Left lobe of liver (tissue), 2 donors: ENCODE data around the gene NEUROD1. TPM values are rescaled to one million over a fixed set of nuclear protein-coding genes. Genes with fewer than 3 reads are reported as not detected.
"Not testable (repeated sequence)": the region's sequence is repeated elsewhere in the genome, so short reads cannot be mapped to it uniquely, and the experiment has no call there.

Experiments used
- ATAC-seq: fragments of 200-7000 bp; cut with Tn5 transposase; one replicate; pipeline ENCODE4 v1.9.1; 2020; ENCODE audit warnings: mild to moderate bottlenecking, moderate library complexity
- DNase-seq: peaks from one replicate; pipeline ENCODE4 v3.0.0-alpha.2; 2020; ENCODE audit warnings: low spot score
- total RNA-seq: library from RNA; stranded (reverse); gene quantifications from one replicate; pipeline ENCODE4 v1.2.1, GENCODE V29; 2021
- donor health status: DM: no; HTN: no; CAD: no; lungs with moderate emphysema.
- donor health status: DM: no; HTN: yes; CAD: no.

The NEUROD1 gene
- not detected for total RNA-seq

DNA sequence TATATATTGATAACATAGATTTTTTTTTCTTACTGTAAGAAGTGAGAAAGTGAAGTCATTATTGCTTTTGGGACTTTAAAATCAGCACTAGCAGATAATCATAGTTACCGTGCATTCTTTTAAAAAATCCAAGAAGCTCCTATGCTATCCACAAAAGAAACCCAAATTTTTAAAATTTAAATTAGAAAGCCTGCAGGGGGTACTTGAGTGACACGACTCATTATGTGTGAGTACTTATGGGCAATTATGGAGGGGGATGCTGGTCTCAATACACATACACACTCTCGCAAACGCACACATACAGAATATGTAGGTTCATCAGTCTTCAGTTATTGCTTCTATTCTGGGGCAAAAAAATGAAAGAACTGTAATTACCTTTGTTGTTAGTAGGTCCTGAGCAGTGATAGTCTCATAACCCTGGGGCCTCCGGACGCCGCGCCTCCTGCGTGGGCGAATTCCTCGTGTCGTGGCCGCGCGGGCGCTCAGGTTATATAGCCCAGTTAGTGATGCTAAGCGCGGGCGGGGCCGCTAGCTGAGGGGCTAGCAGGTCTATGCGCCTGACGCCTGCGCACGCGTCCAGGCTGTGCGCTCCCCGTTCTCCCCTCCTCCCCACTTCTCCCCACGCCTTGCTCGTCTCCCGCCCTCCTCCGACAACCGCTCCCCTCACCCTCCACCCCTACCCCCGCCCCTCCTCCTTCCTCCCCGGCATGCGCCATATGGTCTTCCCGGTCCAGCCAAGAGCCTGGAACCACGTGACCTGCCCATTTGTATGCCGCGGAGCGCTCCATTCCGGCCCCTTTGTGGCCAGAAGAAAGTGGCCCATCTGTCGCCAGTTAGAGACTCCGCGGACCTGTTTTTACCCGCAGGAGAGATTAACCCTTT lies at the start of gene NEUROD1:
TSS of gene NEUROD1 (minus strand) at position 463 of the 882 bp plus-strand sequence. CDS start 1,657 bp downstream, outside the sequence.
- ATAC-seq: no peak
- DNase-seq: no peak

DNA sequence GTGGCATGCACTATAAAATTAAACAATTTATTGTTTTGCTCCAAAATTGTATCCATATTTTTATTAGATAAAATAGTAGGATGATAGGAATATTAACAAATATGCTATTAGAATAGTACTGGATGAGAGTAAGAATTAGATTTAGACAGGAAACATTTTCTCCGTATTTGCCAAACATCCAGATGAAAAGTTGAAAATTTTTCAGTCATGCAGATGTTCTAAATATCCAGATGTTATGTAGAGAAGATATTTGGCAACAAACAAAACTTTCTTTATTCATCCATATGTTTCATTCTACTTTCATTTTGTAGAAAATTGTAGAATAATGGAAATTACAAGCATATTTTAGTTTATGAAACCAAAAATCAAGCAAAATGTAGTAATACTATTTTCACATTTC lies 45.2 kb upstream of the NEUROD1 start:
- DNase-seq (no peak), ATAC-seq (no peak)

DNA sequence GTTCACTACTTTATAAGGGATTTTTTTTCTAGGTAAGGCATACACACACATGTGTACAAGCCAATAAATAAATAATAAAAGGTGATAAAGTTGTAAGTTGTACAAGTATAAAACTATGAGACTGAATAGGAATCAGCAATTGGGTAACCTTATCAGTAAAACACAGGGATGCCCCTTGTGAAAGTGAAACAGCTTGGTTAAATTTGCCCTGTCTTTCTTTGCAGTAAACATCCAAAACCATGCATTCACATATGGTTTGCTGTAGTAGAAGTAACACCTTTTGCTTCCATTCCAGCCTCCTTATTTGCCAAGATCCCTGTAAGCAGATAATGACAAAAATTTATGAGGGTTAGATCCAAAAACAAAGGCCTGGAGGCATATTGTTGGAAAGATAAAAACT lies 44.3 kb upstream of the NEUROD1 start:
- DNase-seq (no peak), ATAC-seq (no peak)

DNA sequence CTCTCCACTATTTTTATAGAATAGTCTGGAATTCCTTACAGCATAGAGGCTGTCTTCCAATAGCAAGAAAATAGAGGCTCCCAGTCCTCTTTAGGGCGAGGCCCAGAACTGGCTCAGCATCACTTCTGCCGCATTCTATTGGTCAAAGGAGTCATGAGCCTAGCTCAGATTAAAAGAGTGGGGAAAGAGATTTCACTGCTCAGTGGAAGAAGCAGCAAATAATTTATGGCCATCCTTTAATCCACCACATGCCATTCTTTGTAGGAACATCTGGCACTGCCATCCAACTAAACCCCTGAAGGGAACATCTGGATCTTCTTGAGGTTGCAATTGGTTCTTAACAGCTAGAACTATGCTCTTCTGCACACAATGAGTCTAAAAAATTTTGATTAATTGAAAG lies 43.4 kb upstream of the NEUROD1 start:
- ATAC-seq (no peak), DNase-seq (no peak)

DNA sequence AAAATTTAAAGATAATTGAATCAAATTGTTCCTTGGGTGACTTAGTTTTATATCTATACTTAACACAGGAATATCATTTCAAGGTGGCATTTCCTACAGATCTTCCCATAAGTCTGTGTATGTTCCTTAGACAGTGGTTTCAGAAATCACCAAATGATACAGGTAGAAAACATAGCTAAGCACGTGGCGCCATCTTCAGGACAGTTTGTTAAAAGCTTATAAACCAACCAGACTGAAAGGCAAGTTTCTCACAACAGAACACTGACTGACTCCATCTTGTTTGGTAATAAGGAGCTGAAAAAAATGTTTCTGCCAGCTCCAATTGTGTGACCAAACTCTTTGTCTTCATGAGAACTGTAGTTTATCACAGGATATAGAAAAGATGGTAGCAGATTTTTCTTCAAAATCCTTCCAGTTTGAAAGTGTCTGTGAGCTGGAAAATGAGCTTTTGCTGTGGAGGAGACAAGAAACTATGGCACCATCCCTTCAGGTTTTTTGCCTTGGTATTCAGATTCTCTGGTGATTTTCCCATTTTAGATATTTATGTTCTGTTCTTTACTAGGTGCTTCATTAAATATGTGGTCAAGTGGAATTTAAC lies 34.8 kb upstream of the NEUROD1 start:
- peak; percentile 61 for DNase-seq

DNA sequence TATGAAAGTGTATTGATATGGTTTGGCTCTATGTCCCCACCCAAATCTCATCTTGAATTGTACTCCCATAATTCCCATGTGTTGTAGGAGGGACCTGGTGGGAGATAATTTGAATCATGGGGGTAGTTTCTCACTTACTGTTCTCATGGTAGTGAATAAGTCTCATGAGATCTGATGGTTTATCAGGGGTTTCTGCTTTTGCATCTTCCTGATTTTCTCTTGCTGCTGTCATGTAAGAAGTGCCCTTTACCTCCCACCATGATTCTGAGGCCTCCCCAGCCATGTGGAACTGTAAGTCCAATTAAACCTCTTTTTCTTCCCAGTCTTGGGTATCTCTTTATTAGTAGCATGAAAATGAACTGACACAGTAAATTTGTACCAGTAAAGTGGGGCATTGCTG lies 30.7 kb upstream of the NEUROD1 start:
- ATAC-seq, DNase-seq: not testable (repeated sequence)

More for the DNA sequence above, 34.8 kb upstream of the NEUROD1 start:
- ATAC-seq: peak; percentile 95

DNA sequence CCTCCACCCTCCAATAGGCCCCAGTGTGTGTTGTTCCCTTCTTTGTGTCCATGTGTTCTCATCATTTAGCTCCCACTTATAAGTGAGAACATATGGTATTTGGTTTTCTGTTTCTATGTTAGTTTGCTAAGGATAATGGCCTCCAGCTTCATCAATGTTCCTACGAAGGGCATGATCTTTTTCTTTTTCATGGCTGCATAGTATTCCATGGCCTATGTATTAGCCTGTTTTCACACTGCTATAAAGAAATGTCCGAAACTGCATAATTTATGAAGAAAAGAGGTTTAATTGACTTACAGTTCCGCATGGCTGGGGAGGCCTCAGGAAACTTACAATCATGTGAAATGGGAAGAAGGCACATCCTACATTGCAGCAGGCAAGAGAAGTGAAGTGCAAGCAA lies 22.2 kb upstream of the NEUROD1 start:
- not testable (repeated sequence) for DNase-seq, ATAC-seq

DNA sequence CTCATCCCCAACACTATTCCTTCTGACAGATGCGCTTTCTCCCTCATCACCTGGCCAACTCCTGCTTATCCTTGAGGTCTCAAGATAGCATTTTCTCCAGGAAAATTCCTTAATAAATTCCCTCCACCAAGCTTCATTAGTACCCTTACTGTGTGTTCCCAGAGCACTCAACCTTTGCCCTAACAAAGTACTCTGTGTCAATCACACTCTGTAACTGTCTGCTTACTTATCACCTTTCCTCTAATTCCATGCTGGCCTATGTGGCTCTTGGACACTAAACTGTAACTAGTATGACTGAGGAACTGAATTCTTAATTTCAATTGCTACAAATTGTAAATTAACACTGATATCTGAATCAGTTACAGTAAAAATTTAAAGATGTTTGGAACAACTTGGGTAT lies 17.9 kb upstream of the NEUROD1 start:
- DNase-seq (no peak), ATAC-seq (peak; percentile 68)

DNA sequence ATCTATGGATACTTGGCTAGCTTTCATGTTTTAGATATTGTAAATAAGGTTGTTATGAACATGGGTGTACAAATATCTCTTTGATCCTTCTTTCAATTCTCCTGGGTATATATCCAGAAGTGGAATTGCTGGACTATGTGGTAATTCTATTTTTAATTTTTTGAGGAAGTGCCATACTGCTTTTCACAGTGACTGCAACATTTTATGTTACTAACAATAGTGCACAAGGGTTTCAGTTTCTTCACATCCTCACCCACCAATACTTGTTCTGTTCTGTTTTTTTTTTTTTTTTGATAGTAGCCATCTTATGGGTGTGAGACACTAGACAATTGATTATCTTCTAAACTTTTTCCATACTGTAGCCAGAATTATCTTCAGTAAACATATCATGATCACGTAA lies 17.3 kb upstream of the NEUROD1 start:
- ATAC-seq (no peak), DNase-seq (no peak)

DNA sequence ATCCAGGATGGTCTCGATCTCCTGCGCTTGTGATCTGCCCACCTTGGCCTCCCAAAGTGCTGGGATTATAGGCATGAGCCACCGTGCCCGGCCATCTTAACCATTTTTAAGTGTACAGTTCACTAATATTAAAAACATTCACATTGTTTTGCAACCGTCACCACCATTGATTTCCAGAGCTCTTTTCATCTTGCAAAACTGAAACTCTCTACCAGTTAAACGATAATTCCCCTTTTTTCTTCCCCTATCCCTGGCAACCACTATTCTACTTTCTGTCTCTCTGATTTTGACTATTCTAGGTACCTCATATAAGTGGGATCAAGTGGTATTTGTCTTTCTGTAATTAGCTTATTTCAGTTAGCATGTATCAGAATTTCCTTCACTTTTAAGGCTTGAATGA lies 16.8 kb upstream of the NEUROD1 start:
- DNase-seq: no peak
- no peak for ATAC-seq

DNA sequence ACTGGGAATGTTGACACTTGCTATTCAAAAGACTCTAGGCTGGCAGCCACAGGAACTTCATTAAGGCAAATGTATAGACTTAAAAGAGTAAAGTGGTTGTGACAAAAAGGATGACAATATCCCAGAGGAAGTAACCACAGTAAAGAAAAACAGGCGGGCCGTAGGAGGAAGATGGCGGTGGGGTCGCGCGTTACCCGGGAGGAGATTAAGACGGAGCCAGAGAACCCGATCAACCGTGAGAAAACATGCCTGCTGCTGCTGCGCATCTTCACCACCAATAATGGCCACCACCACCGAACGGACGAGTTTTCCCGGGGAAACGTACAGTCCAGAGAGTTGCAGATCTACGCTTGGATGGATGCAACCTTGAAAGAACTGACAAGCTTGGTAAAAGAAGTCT lies 14.0 kb upstream of the NEUROD1 start:
- no peak for ATAC-seq
- no peak for DNase-seq

DNA sequence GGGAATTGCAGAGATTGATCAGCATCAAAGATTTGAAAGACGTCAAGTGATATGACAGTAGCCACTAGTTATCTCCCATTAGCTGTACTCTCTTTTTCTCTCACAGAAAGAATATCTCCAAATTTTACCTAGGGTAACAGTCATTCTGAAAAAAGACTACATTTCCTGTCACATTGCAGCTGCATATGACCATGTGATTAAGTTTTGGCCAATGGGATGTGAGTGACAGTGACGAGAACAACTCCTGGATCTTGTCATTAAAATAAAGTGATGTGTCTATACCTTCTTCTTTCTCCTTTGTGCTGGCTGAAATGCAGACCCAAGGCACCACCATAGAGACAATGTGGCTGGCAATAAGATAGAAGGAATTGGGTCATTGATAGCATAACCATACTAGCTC lies 10.5 kb upstream of the NEUROD1 start:
- ATAC-seq (no peak), DNase-seq (no peak)

DNA sequence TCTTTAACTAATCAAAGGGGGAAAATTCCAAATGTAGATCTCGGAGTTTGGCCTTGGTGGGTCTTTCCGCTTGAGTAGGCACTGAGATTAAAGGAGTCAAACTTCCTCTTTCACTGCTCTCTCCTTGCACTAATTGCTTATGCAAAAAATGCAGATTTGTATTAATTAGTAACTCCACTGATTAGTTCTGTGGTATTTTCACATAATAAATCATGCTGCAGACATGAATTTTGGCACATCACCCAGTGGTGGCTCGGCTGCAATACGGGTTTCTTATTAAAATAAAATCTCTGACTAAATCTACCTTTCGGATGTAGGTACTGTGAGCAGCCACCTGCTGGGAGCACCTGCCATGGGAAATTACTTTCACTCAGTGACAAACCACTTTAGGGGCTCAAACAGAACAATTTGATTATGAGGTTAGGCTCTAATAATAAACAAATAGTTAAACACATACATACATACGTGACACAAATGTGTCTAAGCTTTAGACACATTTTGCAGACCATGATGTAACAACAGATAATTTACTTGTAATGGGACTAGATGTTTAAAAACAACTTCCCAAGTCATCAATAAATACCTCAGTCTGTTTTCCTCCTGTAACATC lies 6.4 kb upstream of the NEUROD1 start:
- no peak for ATAC-seq

DNA sequence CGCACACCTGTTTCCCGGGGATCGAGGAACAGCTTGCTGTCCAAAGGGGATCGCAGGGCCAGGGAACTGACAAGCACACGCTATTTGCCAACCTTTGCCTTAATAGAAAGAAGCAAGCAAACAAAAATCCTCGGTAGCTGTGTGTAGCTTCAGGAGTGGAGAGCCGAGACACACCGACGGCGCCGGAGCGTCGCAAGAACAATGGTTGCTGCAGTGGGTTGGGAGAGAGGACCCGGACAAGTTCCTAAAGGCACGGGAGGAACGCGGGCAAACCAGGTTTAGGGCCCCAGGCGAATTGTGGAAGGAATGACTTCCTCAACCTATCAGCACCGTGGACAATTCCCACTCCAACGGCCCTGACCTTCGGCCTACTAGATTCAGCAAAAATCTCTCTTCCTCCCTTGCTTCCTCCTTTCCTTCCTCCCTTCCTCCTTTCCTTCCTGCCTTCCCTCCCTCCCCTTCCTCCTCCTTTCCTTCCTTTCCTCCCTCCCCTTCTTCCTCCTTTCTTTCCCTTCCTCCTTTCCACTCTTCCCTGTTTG lies 4.9 kb upstream of the NEUROD1 start:
- no peak for ATAC-seq
- DNase-seq: no peak

More for the DNA sequence above, 6.4 kb upstream of the NEUROD1 start:
- DNase-seq: no peak

DNA sequence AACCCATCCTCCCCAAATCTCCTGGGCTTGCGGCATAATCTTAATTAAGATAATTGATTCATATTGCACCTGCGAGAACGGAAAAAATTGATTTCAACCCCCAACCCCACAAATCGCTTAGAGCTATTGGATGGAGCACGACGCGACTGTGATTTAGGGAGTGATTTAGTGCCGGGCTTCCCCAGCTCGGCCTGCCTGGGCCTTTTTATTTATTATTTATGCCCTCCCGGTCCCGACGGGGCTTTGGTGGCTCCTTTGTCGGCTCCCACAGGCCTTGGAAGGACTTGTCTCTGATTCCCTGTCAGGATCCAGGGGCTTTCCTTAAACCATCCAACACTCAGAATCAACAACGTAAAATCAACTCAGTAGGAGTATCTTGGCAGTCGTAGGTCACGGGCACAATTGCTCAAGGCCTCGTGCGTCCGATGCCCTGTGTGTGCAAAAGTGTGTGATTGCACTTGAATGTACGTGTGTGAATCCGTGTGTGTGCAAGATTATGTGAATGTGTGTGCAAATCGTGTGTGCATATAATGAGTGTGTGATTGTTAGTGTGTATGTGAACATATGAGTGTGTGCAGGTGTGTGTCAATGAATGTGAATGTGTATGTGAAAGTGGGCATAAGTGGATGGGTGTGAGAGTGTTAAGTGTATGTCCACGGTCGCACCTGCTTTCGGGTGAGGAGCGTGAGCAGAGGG lies 4.3 kb upstream of the NEUROD1 start:
- DNase-seq (no peak), ATAC-seq (no peak)

DNA sequence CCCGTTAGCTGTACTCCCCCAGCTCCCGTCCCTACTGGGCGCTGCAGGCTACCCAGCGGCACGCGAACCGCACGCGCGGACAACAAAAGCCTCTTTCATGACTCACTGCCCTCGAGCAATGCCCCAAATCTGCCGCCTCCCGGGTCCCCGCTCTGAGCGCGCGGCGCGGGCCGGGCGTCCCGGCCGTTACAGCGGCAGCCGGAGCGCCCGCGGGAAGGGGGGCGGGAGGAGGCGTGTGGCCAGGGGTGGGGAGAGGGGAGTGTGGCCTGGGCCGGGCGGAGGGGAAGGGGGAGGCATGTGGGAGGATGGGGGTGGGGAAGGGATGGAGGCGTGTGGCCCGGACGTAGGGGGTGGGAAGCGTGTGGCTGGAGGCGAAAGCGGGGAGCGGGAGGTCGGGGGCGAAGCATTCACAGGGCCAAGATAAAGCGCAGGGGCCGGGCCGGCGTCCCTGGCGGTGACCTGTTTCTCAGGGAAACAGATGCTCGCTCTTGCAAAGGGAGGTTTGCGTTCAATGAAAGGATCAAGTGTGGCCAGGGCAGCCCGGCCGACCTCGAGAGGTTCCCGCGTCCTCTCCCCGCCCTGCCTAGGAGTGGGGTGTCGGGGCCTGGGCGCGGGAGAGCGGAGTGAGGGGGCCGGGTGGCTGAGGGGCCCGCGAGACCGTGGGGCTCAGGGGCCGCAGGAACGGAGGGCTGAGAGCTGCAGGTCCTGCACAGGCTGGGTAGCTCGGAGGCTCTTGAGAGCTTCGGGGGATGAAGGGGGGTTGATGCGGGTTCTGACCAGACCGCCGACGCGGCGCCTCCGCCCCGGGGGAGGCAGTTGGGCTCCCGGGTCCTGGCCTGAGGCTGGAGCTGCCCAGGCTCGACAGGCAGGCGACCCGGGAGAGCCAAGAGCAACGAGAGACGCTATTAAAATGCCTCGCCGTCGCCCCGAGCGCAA lies 3.5 kb upstream of the NEUROD1 start:
- DNase-seq (no peak), ATAC-seq (no peak)

DNA sequence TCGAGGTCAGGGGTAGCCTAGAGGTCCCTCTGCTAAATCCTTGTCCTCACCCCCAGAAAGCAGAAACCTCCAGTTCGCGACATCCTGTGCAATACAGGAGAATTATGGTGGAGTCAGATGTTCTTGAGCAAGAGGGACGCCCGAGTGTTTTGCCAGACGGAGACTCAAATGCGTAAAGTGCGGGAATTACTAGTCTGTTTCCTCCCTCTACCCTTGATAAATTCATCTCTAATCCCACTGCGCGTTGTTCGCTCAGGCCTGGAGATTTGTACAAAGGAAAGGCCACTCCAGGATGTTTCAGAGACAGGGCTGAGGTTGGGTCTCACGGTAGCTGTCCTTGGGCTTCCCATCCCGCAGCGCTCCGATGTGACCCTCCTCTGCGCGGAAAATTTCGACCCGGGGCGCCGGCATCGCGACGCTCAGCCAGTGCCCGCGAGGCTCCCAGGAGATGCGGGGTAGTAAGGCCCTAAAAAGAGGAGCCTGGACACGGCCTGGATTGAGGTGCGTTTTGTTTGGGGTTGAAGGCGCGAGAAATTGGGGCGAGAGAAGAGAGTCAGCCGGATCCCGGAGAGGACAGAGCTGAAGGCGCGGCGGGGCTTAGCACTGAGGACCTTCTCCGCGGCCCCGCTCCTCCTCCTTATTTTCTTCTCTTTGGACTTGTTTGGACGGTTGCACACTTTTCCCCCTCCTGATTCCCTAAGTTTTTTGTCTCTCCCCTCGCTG lies 2.6 kb upstream of the NEUROD1 start:
- no peak for DNase-seq
- no peak for ATAC-seq

DNA sequence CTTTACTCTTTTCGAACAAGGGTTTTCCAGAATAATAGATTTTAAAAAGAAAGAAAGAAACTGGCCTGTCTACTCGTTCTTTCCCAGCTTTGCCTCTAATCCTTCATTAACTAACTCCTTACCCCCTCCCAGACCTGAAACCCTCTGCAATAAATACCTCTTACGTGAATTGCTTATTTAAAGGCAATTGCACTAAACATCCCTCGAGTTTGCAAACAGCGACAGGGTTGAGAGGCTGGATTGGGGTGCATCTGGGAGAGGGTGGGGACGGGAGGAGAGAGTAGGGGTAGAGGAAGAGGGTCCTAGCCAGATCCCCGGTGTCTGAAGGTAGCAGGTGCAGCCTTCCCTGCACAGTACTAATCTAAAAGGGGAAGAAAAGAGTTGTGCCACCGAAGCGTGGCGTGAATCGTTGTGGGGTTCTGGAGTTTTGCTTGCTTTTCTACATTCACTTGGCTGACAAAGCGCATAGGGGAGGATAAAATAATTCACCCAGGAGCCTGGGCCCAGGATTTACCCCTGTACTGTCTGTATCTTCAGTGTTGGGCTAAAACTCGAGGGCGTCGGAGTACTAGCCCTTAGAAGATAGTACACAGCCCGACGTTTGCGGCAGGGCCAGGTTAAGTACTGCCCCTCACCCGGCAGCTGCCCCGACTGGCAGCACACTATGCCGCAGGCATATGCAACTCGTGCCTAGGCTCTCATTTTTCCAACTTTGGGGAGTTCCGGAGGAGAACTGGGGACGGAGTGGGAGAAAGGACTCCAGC lies 1.9 kb upstream of the NEUROD1 start:
- DNase-seq: no peak

More for the DNA sequence above, 1.9 kb upstream of the NEUROD1 start:
- no peak for ATAC-seq
